Suprapubic skin (tissue), 3 donors: ENCODE data around the gene IST1.

Source experiments
- POLR2AphosphoS5 ChIP-seq, 3 donors: sonication (generic); formaldehyde crosslinking; IDR thresholded peaks; one replicate each; pipeline ENCODE4 v1.6.1; 2017; ENCODE audit warnings: antibody characterized with exemption in 3 of 3
- TF ChIP-seq, protein P1 (sequence below), 2 donors: fragments of 200-600 bp in 1 of 2; fragments of 450-650 bp in 1 of 2; sonication (generic) in 1 of 2; IDR thresholded peaks; one replicate each; pipeline ENCODE4 v1.5.1; 2016 to 2019; ENCODE audit warnings: antibody characterized with exemption in 2 of 2, mild to moderate bottlenecking in 1 of 2, moderate library complexity in 1 of 2

DNA sequence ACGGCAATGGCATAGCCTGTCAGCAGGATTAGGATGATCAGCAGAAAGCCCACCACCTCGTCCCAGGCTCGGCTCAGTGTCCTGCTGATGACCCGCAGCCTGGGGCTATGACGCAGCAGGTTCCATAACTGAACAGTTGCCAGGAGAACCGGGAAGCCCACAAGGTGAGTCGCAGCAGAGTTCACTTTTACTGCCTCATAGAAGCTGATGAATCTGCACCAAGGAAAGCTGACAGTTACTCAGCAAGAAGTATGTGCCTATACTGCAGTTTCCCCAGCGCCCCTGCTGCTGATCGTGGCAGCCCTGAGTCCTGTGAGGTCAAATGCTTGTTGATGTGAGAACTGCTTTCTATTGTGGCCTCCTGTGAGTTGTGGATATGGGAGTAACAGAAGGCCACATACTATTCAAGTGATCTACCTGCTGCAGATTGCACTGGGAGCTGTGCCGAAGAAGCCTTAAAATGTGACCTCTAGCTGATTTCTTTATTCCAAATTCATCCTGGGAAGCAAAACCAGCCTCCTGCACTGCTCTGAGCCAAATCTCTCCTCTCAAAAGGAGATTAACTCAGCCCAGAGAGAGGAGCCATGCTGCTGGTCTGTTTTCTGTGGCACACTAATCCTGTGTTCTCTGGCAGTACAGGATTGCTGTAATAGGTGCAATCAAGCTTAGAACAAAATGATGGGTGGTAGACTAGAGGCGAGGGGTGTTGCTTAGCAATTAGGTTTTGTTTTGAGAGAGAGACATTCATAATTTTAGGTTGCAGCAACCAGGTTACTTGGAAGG, 38.8 kb downstream of the IST1 start:
- TF ChIP-seq, protein P1, sequence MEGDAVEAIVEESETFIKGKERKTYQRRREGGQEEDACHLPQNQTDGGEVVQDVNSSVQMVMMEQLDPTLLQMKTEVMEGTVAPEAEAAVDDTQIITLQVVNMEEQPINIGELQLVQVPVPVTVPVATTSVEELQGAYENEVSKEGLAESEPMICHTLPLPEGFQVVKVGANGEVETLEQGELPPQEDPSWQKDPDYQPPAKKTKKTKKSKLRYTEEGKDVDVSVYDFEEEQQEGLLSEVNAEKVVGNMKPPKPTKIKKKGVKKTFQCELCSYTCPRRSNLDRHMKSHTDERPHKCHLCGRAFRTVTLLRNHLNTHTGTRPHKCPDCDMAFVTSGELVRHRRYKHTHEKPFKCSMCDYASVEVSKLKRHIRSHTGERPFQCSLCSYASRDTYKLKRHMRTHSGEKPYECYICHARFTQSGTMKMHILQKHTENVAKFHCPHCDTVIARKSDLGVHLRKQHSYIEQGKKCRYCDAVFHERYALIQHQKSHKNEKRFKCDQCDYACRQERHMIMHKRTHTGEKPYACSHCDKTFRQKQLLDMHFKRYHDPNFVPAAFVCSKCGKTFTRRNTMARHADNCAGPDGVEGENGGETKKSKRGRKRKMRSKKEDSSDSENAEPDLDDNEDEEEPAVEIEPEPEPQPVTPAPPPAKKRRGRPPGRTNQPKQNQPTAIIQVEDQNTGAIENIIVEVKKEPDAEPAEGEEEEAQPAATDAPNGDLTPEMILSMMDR (IDR thresholded peaks at IDR 0.05) = no peak
- no peak for TF ChIP-seq POLR2AphosphoS5 (IDR thresholded peaks at IDR 0.05)
